AG09309 (cell line): ENCODE measurements around the gene MKS1.

ENCODE experiments used
- DNase-seq: peaks from one replicate; pipeline ENCODE4 v3.0.0-alpha.2; 2010; ENCODE audit warnings: low read depth
- H3K4me3 ChIP-seq: 2 replicates; pipeline ENCODE4 v1.5.1; 2011; ENCODE audit warnings: mild to moderate bottlenecking, low read depth, low read length, moderate library complexity; ENCODE audit not compliant: control insufficient read depth
- CTCF ChIP-seq: IDR thresholded peaks from 2 replicates; pipeline ENCODE4 v1.5.1; 2011; ENCODE audit warnings: mild to moderate bottlenecking, low read depth, low read length, inconsistent platforms; ENCODE audit not compliant: insufficient read depth, control insufficient read depth; ENCODE audit errors: missing control alignments

The MKS1 gene

GRCh38 chr17:58245428-58246103 lies 26.5 kb upstream of the MKS1 start:
- no peak for DNase-seq
- no peak overlapping the region for H3K4me3 ChIP-seq
- TF ChIP-seq CTCF = no peak

- no peak overlapping the region for H3K4me3 ChIP-seq
- TF ChIP-seq CTCF = no peak
- DNase-seq = no peak
Observed at GRCh38 chr17:58244963-58245362, 25.9 kb upstream of the MKS1 start.

GRCh38 chr17:58242171-58242784 lies 23.2 kb upstream of the MKS1 start:
- no peak for DNase-seq
- TF ChIP-seq CTCF = no peak
- no peak overlapping the region for H3K4me3 ChIP-seq

- no peak for DNase-seq
Observed at GRCh38 chr17:58239987-58240386, 20.9 kb upstream of the MKS1 start.

GRCh38 chr17:58238147-58238634 lies 19.1 kb upstream of the MKS1 start, which contains the start of gene LPO:
Gene LPO, plus strand, starts transcription at chr17:58238584. Its CDS starts 4,396 bp downstream, at chr17:58242980.
- no peak for DNase-seq
- H3K4me3 ChIP-seq = no peak within 1 kb of the TSS
- TF ChIP-seq CTCF = no peak

More at GRCh38 chr17:58239987-58240386, 20.9 kb upstream of the MKS1 start:
- TF ChIP-seq CTCF = no peak
- H3K4me3 ChIP-seq = no peak overlapping the region

GRCh38 chr17:58236394-58236793 lies 17.3 kb upstream of the MKS1 start:
- DNase-seq = no peak
- no peak for TF ChIP-seq CTCF
- no peak overlapping the region for H3K4me3 ChIP-seq
